ENCODE data around the gene OR52K1. TPM values are rescaled to one million over a fixed set of nuclear protein-coding genes. Genes with fewer than 3 reads are reported as not detected.

The OR52K1 gene
- total RNA-seq, 1 donor from 2014 or later = 0.20 TPM

DNA sequence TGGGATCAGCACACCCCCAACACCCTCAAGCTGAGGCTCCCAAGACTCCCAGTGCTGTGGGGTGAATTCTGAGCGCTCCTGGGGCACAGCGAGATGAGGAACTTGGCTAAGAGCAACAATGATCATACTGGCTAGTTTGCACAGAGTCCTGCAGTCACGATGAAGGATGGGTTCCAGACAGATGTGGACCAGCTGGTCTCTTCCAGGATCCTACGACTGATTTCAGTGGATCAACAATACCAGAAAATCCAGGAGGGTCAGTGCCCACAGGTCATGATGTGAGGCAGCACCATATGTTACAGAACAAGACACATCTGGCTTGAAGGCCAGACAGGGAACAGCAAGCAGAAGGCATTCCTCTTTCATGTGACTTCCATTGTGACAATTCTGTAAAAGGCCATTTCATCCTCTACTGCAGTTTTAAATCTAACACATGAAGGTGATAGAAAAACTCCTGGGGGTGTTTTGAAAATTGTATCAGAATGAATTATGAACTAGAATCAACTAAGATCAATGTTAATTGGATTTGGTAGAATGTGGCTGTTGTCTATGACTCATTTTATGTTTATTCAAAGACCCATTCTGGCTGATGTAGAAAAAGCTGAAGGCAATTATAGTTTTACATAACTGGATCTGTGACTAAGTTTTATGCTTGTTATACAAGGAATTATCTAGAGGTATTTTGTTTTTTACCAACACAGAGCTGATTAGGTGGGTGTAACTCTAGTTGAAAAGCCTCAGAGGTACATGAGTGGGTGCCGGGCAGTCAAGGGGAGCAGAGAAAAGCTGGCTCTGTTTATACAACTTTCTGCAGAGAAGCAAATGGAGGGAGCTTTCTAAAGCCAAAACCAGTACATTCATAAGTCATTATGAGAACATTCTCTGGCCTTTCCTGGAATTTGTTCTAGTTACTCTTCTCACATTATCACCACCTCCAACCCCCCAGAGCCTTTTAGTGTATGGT is 29.1 kb downstream of the OR52K1 start:
- no peak overlapping the region for H3K9ac ChIP-seq (ENCODE audit: low read length)
- Mint-ChIP-seq H3K27ac (ENCODE audit: unreplicated experiment) (no peak overlapping the region), H3K27me3 (ENCODE audit: low read depth, unreplicated experiment) (peaks cover 7% of the 10 kb centered on the region), H3K4me3 (ENCODE audit: unreplicated experiment) (no peak overlapping the region), H3K9me3 (ENCODE audit: unreplicated experiment) (peaks cover 2% of the 10 kb centered on the region), H3K4me1 (ENCODE audit: low read depth, unreplicated experiment) (no peaks in the 10 kb centered on the region), H3K36me3 (ENCODE audit: low read depth, unreplicated experiment) (no peaks in the 10 kb centered on the region)
- no peaks in the 10 kb centered on the region for H3K27me3 ChIP-seq (ENCODE audit: insufficient read depth, low read length)
- no peak for DNase-seq (ENCODE audit: low read depth)
- H2AFZ ChIP-seq (ENCODE audit: low read depth, low read length) = no peak overlapping the region
- H3K4me1 ChIP-seq (ENCODE audit: insufficient read depth, low read length) = no peaks in the 10 kb centered on the region
- TF ChIP-seq, protein P1, sequence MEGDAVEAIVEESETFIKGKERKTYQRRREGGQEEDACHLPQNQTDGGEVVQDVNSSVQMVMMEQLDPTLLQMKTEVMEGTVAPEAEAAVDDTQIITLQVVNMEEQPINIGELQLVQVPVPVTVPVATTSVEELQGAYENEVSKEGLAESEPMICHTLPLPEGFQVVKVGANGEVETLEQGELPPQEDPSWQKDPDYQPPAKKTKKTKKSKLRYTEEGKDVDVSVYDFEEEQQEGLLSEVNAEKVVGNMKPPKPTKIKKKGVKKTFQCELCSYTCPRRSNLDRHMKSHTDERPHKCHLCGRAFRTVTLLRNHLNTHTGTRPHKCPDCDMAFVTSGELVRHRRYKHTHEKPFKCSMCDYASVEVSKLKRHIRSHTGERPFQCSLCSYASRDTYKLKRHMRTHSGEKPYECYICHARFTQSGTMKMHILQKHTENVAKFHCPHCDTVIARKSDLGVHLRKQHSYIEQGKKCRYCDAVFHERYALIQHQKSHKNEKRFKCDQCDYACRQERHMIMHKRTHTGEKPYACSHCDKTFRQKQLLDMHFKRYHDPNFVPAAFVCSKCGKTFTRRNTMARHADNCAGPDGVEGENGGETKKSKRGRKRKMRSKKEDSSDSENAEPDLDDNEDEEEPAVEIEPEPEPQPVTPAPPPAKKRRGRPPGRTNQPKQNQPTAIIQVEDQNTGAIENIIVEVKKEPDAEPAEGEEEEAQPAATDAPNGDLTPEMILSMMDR (IDR thresholded peaks at IDR 0.05; ENCODE audit: insufficient read depth, low read depth, low read length) = no peak
- no peak for TF ChIP-seq EZH2 (IDR thresholded peaks at IDR 0.05; ENCODE audit: insufficient read depth, low read length)
- H3K4me3 ChIP-seq (ENCODE audit: insufficient read depth, low read depth, low read length) = no peak overlapping the region
- H3K36me3 ChIP-seq (ENCODE audit: insufficient read depth, low read length) = no peaks in the 10 kb centered on the region
- FAIRE-seq = no peak
- H3K9me3 ChIP-seq (ENCODE audit: insufficient read depth, low read depth, low read length) = peaks cover 4% of the 10 kb centered on the region
- no peaks in the 10 kb centered on the region for H3K79me2 ChIP-seq (ENCODE audit: insufficient read depth, low read length)
- no peak overlapping the region for H3K4me2 ChIP-seq (ENCODE audit: low read length)
- no peak overlapping the region for H3K27ac ChIP-seq (ENCODE audit: low read depth, low read length)
- no peaks in the 10 kb centered on the region for H4K20me1 ChIP-seq (ENCODE audit: insufficient read depth, low read length)

DNA sequence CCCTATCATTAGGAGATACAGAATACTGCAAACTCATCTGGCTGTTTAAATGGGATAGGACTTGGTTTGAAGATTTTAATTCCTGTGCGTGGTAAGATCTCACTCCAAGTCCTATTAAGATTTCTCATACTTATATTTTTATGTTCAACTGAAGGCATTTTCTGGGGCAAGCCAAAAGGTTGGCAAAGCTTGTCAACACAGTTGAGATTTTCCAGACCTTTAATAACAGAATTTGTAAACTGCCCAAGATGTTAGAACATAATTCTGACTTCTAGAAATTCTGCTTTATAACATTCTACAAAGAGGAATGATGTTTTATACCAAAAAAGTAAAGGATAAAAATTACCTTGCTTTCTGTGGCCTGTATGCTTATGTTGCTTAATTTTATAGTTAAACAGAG is 31.8 kb downstream of the OR52K1 start:
- H3K36me3 ChIP-seq (ENCODE audit: insufficient read depth, low read length) = no peaks in the 10 kb centered on the region
- no peaks in the 10 kb centered on the region for H4K20me1 ChIP-seq (ENCODE audit: insufficient read depth, low read length)
- no peak for TF ChIP-seq EZH2 (IDR thresholded peaks at IDR 0.05; ENCODE audit: insufficient read depth, low read length)
- TF ChIP-seq, protein P1 (IDR thresholded peaks at IDR 0.05; ENCODE audit: insufficient read depth, low read depth, low read length) = no peak
- no peaks in the 10 kb centered on the region for H3K36me3 Mint-ChIP-seq (ENCODE audit: low read depth, unreplicated experiment)
- H3K4me1 ChIP-seq (ENCODE audit: insufficient read depth, low read length) = no peaks in the 10 kb centered on the region
- H3K9me3 Mint-ChIP-seq (ENCODE audit: unreplicated experiment) = no peaks in the 10 kb centered on the region
- no peak for FAIRE-seq
- peaks cover 10% of the 10 kb centered on the region for H3K27me3 Mint-ChIP-seq (ENCODE audit: low read depth, unreplicated experiment)
- no peak overlapping the region for H3K27ac Mint-ChIP-seq (ENCODE audit: unreplicated experiment)
- no peak overlapping the region for H2AFZ ChIP-seq (ENCODE audit: low read depth, low read length)
- no peak for DNase-seq (ENCODE audit: low read depth)
- H3K27me3 ChIP-seq (ENCODE audit: insufficient read depth, low read length) = no peaks in the 10 kb centered on the region
- H3K4me3 ChIP-seq (ENCODE audit: insufficient read depth, low read depth, low read length) = no peak overlapping the region
- H3K79me2 ChIP-seq (ENCODE audit: insufficient read depth, low read length) = no peaks in the 10 kb centered on the region
- no peak overlapping the region for H3K9ac ChIP-seq (ENCODE audit: low read length)
- no peak overlapping the region for H3K4me3 Mint-ChIP-seq (ENCODE audit: unreplicated experiment)
- H3K9me3 ChIP-seq (ENCODE audit: insufficient read depth, low read depth, low read length) = peaks cover 4% of the 10 kb centered on the region
- H3K27ac ChIP-seq (ENCODE audit: low read depth, low read length) = no peak overlapping the region
- no peak overlapping the region for H3K4me2 ChIP-seq (ENCODE audit: low read length)
- no peaks in the 10 kb centered on the region for H3K4me1 Mint-ChIP-seq (ENCODE audit: low read depth, unreplicated experiment)

DNA sequence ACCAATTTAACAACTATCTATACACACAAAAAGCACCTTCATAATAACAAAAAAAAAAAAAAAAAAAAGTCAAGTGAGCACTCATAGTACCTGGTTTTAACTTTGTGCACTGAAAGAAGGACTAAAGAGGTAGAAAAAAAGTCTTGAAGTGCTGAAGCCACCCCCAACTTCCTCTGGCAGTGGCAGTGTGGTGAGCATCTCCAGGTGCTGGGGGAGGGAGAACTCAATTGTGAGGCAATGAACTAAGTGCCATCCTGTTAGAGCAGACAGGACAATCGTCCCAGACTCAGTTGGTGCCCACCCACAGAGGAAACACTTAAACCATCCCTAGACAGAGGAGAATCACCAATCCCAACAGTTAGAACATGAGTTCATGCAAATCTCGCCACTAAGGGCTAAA is 39.9 kb downstream of the OR52K1 start:
- no peak overlapping the region for H3K4me3 Mint-ChIP-seq (ENCODE audit: unreplicated experiment)
- FAIRE-seq = no peak
- Histone ChIP-seq H3K27me3 (ENCODE audit: insufficient read depth, low read length) (no peaks in the 10 kb centered on the region), H3K4me1 (ENCODE audit: insufficient read depth, low read length) (no peaks in the 10 kb centered on the region), H3K36me3 (ENCODE audit: insufficient read depth, low read length) (no peaks in the 10 kb centered on the region), H3K4me3 (ENCODE audit: insufficient read depth, low read depth, low read length) (no peak overlapping the region), H4K20me1 (ENCODE audit: insufficient read depth, low read length) (no peaks in the 10 kb centered on the region), H3K79me2 (ENCODE audit: insufficient read depth, low read length) (no peaks in the 10 kb centered on the region), H3K4me2 (ENCODE audit: low read length) (no peak overlapping the region), H2AFZ (ENCODE audit: low read depth, low read length) (no peak overlapping the region), H3K27ac (ENCODE audit: low read depth, low read length) (no peak overlapping the region), H3K9ac (ENCODE audit: low read length) (no peak overlapping the region), H3K9me3 (ENCODE audit: insufficient read depth, low read depth, low read length) (no peaks in the 10 kb centered on the region)
- H3K4me1 Mint-ChIP-seq (ENCODE audit: low read depth, unreplicated experiment) = peaks cover 5% of the 10 kb centered on the region
- TF ChIP-seq EZH2 (IDR thresholded peaks at IDR 0.05; ENCODE audit: insufficient read depth, low read length) = no peak
- TF ChIP-seq, protein P1 (IDR thresholded peaks at IDR 0.05; ENCODE audit: insufficient read depth, low read depth, low read length) = no peak
- H3K27me3 Mint-ChIP-seq (ENCODE audit: low read depth, unreplicated experiment) = peaks cover 6% of the 10 kb centered on the region
- DNase-seq (ENCODE audit: low read depth) = no peak
- H3K36me3 Mint-ChIP-seq (ENCODE audit: low read depth, unreplicated experiment) = no peaks in the 10 kb centered on the region
- H3K27ac Mint-ChIP-seq (ENCODE audit: unreplicated experiment) = no peak overlapping the region
- H3K9me3 Mint-ChIP-seq (ENCODE audit: unreplicated experiment) = no peaks in the 10 kb centered on the region

All from astrocyte (in vitro differentiated cells and primary cell).